AG09309 (cell line): ENCODE results near the gene CLNK.

Experiments used
- DNase-seq: peaks from one replicate; pipeline ENCODE4 v3.0.0-alpha.2; 2010; ENCODE audit warnings: low read depth
- H3K4me3 ChIP-seq: 2 replicates; pipeline ENCODE4 v1.5.1; 2011; ENCODE audit warnings: mild to moderate bottlenecking, low read depth, low read length, moderate library complexity; ENCODE audit not compliant: control insufficient read depth
- TF ChIP-seq, protein P1 (sequence below): IDR thresholded peaks from 2 replicates; pipeline ENCODE4 v1.5.1; 2011; ENCODE audit warnings: mild to moderate bottlenecking, low read depth, low read length, inconsistent platforms; ENCODE audit not compliant: insufficient read depth, control insufficient read depth; ENCODE audit errors: missing control alignments

Gene CLNK

GRCh38 chr4:10716163-10716562 lies 31.6 kb upstream of the CLNK start:
- H3K4me3 ChIP-seq: no peak overlapping the region
- TF ChIP-seq, protein P1, sequence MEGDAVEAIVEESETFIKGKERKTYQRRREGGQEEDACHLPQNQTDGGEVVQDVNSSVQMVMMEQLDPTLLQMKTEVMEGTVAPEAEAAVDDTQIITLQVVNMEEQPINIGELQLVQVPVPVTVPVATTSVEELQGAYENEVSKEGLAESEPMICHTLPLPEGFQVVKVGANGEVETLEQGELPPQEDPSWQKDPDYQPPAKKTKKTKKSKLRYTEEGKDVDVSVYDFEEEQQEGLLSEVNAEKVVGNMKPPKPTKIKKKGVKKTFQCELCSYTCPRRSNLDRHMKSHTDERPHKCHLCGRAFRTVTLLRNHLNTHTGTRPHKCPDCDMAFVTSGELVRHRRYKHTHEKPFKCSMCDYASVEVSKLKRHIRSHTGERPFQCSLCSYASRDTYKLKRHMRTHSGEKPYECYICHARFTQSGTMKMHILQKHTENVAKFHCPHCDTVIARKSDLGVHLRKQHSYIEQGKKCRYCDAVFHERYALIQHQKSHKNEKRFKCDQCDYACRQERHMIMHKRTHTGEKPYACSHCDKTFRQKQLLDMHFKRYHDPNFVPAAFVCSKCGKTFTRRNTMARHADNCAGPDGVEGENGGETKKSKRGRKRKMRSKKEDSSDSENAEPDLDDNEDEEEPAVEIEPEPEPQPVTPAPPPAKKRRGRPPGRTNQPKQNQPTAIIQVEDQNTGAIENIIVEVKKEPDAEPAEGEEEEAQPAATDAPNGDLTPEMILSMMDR: no peak
- no peak for DNase-seq

DNA sequence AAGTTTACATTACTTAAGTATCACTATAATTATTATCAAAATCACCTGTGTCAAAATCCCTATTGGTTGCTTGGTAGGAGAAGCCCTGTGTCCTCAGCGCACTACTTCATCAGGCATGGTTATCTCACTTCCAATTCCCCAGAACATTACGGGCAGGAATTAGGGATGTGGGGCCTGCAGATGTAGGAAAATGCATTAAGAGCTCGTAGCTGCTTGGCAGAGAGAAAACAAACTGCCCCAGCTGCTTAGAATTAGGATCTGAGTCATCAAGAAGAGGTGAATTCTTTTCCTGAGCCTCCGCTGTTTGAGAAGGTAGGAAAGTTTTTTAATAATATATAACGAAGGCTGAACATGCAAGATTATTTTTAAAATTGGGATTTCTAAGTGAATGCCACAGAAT lies 31.1 kb upstream of the CLNK start:
- DNase-seq: no peak
- TF ChIP-seq, protein P1: no peak
- no peak overlapping the region for H3K4me3 ChIP-seq

DNA sequence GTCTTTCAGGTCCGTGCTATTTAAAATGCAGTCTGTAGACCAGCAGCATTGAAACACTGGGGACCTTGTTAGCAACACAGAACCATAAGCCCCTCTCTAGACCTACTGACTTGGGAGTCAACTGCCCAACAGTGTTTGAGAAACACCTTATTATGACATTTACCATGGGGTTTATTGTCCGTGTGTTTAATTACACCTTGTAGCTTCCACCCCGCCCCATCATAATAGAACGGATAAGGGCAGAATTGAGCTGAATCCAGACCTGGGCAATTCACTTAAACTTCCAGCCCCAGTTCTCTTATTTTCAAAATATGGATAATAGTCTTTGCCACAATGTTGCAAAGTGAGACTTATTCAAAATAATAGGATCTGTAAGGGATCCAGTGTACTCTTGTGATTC lies 30.6 kb upstream of the CLNK start:
- no peak overlapping the region for H3K4me3 ChIP-seq
- TF ChIP-seq, protein P1: no peak
- no peak for DNase-seq

GRCh38 chr4:10713591-10713990 lies 29.0 kb upstream of the CLNK start:
- DNase-seq: no peak
- TF ChIP-seq, protein P1: no peak
- no peak overlapping the region for H3K4me3 ChIP-seq

DNA sequence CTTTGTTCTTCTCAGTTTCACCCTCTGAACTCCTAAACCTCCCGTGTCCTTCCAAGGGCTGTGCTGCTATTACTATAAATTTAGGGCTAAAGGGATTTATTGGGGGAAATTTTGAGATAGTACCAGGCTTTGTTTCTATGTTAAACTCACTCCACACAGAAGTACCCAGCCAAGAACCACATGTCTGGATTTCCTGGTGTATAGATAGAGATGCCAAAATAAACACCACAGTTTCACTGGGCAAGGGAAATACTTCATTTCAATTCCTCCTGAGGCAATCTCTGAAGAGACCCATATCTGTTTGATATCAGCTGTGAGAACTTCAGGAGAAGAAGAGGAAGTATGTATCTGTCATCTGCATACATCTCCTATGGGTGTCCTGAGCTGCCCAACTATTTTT lies 21.7 kb upstream of the CLNK start:
- no peak overlapping the region for H3K4me3 ChIP-seq
- DNase-seq: no peak
- TF ChIP-seq, protein P1: no peak

DNA sequence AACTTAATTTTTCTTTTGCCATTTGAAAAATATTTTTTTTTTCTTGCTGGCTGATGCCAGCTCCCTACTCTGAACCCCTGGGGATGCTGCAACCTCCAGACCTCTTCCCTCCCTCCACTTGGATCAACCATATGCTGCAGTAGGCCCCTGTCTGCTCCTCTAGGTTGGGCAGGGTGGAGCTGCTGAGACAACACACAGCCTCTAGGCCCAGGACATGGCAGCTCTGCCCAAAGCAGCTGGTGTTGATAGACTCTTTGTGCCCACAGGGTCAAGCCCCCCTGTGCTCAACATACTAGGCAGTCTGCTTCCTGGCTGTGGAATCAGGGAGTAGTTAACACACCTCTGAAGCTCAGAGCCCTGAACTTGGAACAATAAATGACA lies 19.9 kb upstream of the CLNK start:
- TF ChIP-seq, protein P1: no peak
- no peak overlapping the region for H3K4me3 ChIP-seq
- no peak for DNase-seq
